HG03378 (cell line): ENCODE measurements around the gene KLHL33.

Source experiments
- ATAC-seq: cut with Tn5 transposase; IDR thresholded peaks from one replicate; pipeline ENCODE4 v1.9.1; 2021; ENCODE audit warnings: mild to moderate bottlenecking, moderate library complexity; ENCODE audit not compliant: unreplicated experiment

KLHL33 gene

GRCh38 chr14:20415782-20416206 is 20.2 kb downstream of the KLHL33 start:
- ATAC-seq, result peak; percentile 51

GRCh38 chr14:20413744-20414082 is 22.3 kb downstream of the KLHL33 start:
- no peak for ATAC-seq

DNA sequence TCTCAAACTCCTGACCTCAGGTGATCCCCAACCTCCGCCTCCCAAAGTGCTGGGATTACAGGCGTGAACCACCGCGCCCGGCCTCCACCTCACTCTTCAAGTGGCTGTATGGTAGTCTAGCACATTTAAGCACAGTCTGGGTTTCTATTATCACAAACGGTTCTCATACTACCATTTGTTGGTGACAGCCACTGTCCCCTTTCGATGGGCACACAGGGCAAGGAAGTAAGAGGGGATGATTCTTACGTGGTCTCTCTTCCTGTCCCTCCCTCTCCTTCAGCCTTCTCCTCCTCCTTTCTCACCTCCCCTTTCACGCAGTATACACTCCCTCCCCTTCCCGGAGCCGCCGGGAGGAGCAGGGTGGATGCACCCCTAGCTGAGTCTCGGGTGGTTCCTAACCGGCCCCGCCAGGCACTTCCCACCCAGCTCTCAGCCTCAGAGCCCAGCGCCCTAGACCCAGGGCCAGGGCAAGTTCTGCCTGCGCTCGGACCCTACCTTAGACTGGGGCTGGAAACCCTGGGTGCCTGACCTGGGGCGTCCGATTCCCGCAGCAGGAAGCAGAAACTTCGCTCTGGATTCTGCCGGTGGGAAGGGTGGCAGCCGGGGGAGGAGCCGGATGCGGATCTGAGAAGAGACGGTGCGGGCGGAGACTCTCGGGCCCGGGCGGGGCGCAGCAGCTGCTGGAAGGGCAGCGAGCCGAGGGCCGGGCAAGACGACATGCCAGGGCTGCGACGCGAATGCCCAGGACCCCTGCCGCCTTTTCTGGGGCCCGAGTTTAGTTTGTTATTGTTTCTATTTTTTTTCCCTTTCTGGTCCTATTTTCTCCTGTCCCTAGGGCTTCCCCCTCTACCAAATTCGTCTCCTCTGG is 22.9 kb downstream of the KLHL33 start, which contains the start of gene TEP1:
Gene TEP1 (minus strand): TSS at position 626 of the 868 bp plus-strand sequence. CDS start 5,062 bp downstream, outside the sequence.
- peak; percentile 36 for ATAC-seq

- ATAC-seq, result peak; percentile 69
Observed at GRCh38 chr14:20412411-20412810, 23.6 kb downstream of the KLHL33 start.

GRCh38 chr14:20409226-20409625 is 26.7 kb downstream of the KLHL33 start:
- ATAC-seq, result no peak

GRCh38 chr14:20403521-20403920 is 32.4 kb downstream of the KLHL33 start:
- ATAC-seq, result no peak

- ATAC-seq, result peak; percentile 70
Observed at GRCh38 chr14:20400965-20401593, 34.9 kb downstream of the KLHL33 start.

DNA sequence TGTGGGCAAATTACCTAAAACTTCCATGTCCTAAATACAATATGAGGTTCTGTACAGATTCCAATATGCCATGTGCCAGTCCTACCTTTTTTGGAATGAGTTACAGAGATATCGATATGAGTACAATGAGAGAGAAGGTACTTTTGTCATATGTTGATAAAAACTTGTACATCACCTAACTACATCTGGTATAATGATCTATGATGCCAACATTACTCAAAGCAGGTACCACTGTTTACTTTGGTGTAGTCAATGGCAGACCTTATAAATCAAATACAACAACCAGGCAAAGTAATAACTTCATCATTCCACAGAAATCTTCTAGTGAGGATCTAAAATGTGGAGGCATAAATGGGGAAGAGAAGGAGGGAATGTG is 35.4 kb downstream of the KLHL33 start:
- no peak for ATAC-seq

GRCh38 chr14:20397511-20397910 is 38.5 kb downstream of the KLHL33 start:
- no peak for ATAC-seq

DNA sequence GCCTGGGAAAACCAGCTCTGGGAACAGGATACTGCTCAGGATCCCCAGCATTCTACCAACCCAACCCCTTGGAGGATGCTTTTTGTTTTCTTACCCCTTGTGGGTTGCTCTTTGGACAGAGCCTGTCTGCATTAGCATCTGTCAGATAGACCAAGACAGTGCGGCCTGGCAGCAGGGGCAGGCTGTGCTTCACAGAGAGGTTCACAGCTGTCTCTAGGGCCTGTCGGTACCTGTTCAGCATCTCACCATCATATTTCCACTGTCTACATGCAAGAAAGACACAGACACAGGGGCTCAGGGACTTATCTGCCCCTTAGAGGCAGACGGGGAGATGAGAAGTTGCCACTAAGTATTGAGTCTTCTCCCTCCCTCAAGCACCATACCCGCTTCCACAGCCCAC is 44.5 kb downstream of the KLHL33 start:
- no peak for ATAC-seq

DNA sequence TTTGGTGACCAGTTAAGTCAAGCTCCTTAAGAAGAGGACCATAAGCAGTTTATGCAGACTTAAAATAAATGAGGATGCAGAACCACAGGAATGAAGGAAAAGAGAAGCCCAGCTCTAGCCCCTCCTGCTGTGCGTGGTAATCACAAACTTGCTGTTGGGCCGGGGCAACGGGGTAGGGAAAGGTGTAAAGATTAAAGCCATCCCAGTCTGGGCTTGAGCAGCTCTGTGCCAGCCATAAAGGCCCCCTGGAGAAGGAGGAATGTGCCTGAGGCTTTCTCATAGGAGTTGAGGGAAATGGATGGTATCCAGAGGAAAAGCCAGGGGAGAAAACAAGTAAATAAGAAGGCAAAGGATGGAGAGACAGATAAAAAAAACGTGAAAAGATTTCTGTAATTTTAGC is 47.8 kb downstream of the KLHL33 start:
- ATAC-seq, result no peak

DNA sequence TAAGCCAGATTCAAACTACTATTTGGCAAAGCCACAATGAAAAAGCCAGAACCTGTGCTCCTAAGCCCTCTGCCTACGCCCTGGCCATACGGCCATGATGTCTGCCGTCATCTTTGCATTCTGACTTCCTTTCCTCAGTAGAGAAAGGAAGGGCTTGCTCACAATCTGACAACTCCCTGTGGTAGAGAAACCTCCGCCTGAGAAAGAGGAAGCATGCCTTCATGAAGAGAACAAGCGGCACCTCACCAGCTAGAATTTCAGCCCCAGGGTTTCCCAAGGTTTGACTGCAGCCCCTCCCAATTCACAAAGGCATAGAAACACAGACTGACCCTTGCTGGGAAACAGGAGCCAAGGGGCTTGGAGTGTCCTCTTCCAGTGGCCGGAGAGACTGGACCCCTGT is 48.4 kb downstream of the KLHL33 start:
- no peak for ATAC-seq

- no peak for ATAC-seq
Observed at GRCh38 chr14:20386276-20386855, 49.6 kb downstream of the KLHL33 start.

DNA sequence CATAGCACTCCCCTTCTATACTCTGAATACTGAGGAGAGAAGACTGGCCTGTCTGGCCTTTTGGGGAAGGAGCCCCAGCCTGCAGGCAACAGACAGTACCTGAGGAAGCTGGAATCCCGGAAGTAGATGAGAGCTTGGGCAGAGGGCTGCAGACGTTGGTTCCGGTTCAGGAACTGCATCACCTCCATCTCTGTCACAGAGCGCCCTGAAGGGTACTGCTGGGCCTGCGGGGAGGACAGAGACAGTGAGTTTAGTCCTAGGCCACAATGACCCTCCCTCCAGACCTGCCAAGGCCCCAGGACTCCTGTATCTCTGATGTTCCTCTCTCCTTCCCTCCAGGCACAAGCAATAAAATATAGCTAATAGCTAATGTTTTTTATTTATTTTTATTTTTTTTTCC is 51.1 kb downstream of the KLHL33 start:
- no peak for ATAC-seq

- ATAC-seq, result no peak
Observed at GRCh38 chr14:20384321-20384720, 51.6 kb downstream of the KLHL33 start.

DNA sequence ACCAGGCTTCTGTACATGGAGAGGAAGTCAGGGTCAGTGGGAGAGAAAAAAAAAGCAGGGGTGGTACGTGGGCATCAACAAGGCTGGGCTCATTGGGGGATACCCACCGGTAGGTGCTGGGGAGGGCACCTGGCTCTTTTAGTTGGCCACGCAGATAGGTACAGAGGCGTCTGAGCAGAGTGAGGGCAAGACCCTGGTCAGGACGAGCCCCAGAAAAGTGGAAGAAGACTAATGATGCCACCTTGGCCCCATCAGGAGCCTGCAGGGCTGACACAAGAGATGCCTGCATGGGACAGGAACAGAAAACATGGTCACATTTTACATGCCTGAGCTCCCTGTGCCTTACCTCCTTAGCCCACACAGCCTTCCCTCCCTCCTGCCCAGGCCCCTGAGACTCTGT is 52.3 kb downstream of the KLHL33 start:
- no peak for ATAC-seq

GRCh38 chr14:20383032-20383431 is 52.9 kb downstream of the KLHL33 start:
- ATAC-seq, result no peak

DNA sequence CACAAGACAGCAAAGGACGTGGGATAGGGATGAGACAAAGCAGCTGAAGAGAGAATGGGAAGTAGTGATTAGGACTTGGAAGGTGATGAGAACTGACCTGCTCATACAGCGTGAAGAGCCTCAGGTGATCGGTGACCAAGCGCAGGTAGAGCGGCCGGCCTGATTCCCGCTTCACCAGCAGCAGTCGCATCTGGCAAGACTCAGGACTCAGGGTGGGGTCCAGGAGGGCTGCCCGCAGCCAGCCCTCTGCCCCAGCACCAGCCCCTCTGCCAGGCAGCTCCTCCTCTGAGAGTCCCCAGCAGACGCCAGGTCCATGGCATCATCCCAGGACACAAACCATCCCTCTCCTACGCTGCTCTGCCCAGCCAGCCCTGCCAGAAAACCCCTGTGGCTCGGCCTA is 53.4 kb downstream of the KLHL33 start:
- no peak for ATAC-seq

DNA sequence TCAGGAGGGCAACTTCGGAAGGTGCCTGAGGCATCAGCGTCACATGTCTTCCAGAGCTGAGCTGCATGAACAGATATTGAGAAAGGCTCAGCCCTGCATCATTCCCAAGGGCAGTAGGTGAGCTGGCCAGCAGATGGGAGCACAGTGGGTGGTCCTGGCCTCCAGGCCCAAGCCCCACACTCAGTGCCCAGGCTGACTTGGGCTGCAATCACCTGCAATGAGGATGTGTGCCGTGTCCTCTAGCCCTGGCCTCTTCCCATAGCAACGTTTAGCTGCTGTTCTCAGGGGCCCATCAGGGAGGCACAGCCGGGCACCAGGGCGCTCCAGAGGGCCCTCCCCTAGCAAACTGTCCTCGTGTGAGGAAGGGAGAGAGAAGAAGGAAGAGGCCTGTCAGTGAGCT is 54.6 kb downstream of the KLHL33 start:
- no peak for ATAC-seq

- ATAC-seq, result no peak
Observed at GRCh38 chr14:20380681-20381080, 55.3 kb downstream of the KLHL33 start.

DNA sequence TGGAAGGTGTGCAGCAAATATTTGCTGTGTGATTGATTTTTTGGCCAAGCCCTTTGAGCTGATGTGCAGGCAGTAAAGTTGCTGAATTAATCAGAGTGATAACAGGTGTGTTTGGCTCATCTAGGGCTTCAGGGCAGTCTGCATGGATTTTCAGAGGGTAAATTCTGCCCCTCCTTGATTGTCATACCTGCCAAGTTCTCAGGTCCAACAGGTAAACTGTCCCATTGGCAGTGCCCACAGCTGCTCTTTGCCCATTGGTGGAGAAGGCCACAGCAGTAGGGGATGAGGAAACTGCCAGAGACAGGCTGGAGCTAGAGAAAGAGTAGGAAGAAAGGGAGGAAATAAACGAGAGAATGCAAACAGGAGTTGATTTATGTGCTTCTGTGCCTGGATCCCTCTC is 56.2 kb downstream of the KLHL33 start:
- ATAC-seq, result no peak

DNA sequence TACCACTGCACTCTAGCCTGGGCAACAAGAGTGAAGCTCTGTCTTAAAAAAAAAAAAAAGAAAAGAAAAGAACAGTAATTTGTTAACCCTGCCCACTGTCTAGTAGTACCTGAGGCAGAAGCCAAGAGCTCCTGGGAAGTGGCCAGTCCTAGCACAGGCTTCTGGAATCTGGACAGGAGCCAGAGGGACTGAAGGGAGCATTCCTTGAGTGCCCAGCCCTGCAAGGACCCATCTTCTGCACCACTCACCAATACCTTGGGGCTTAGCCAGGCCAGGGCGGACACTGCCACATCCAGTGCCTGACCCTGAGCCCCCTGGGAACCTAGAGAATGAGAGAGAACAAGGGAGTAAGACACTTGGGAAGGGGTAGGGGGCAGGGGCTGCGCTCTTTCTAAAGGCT is 58.8 kb downstream of the KLHL33 start:
- no peak for ATAC-seq
